ENCODE results near the gene NDN. TPM values are rescaled to one million over a fixed set of nuclear protein-coding genes. Genes with fewer than 3 reads are reported as not detected.
"Not testable (repeated sequence)": the region's sequence is repeated elsewhere in the genome, so short reads cannot be mapped to it uniquely, and the experiment has no call there.

NDN gene
- 61.9 TPM for total RNA-seq

- peak; percentile 49 for DNase-seq (ENCODE audit: low spot score)
These were observed at the start of gene NDN for GRCh38 chr15:23687143-23687470. TSS of gene NDN (minus strand) at chr15:23687305. CDS start at chr15:23687217, 88 bp downstream.

- no peak for DNase-seq (ENCODE audit: low spot score)
These were observed 49.0 kb upstream of the NDN start for GRCh38 chr15:23736033-23736673.

- DNase-seq (ENCODE audit: low spot score): no peak
These were observed 47.8 kb upstream of the NDN start for GRCh38 chr15:23734862-23735261.

- not testable (repeated sequence) for DNase-seq (ENCODE audit: low spot score)
These were observed 27.0 kb upstream of the NDN start for GRCh38 chr15:23713874-23714656.

GRCh38 chr15:23708332-23708731 is 21.2 kb upstream of the NDN start:
- DNase-seq (ENCODE audit: low spot score): no peak

- no peak for DNase-seq (ENCODE audit: low spot score)
These were observed 8.2 kb upstream of the NDN start for GRCh38 chr15:23695282-23695681.

- no peak for DNase-seq (ENCODE audit: low spot score)
These were observed 7.5 kb upstream of the NDN start for GRCh38 chr15:23694592-23694991.

GRCh38 chr15:23690450-23690852 is 3.3 kb upstream of the NDN start:
- peak; percentile 70 for DNase-seq (ENCODE audit: low spot score)

GRCh38 chr15:23690015-23690414 is 2.9 kb upstream of the NDN start:
- DNase-seq (ENCODE audit: low spot score): no peak

- DNase-seq (ENCODE audit: low spot score): no peak
These were observed 501 bp downstream of the NDN start for GRCh38 chr15:23686466-23687142.

- DNase-seq (ENCODE audit: low spot score): no peak
These were observed 15.6 kb downstream of the NDN start for GRCh38 chr15:23671481-23671880.

GRCh38 chr15:23670970-23671369 is 16.1 kb downstream of the NDN start:
- DNase-seq (ENCODE audit: low spot score): no peak

- no peak for DNase-seq (ENCODE audit: low spot score)
These were observed 23.9 kb downstream of the NDN start for GRCh38 chr15:23663232-23663631.

GRCh38 chr15:23648920-23649515 is 38.1 kb downstream of the NDN start:
- DNase-seq (ENCODE audit: low spot score): no peak

GRCh38 chr15:23647421-23648370 is 39.4 kb downstream of the NDN start, which contains the start of gene MAGEL2:
TSS of gene MAGEL2 (minus strand) at chr15:23647867. CDS start at chr15:23647742, 125 bp downstream.
- no peak for DNase-seq (ENCODE audit: low spot score)

GRCh38 chr15:23647001-23647295 is 40.2 kb downstream of the NDN start:
- no peak for DNase-seq (ENCODE audit: low spot score)

- no peak for DNase-seq (ENCODE audit: low spot score)
These were observed 40.7 kb downstream of the NDN start for GRCh38 chr15:23646165-23647000.

GRCh38 chr15:23645371-23646164 is 41.5 kb downstream of the NDN start:
- DNase-seq (ENCODE audit: low spot score): no peak

GRCh38 chr15:23644829-23645228 is 42.3 kb downstream of the NDN start:
- DNase-seq (ENCODE audit: low spot score): no peak
